Stimulated activated CD8-positive, alpha-beta memory T cell treated with anti-CD3 and anti-CD28 coated beads, Interleukin-7, amount 100 ng/mL, for 1 hour (primary cell): ENCODE measurements around the gene POU6F2.
"Not testable (repeated sequence)": the region's sequence is repeated elsewhere in the genome, so short reads cannot be mapped to it uniquely, and the experiment has no call there.

Experiments
- DNase-seq, 2 donors: peaks; one replicate each; pipeline ENCODE4 v3.0.0-alpha.2; 2020; ENCODE audit warnings: low read depth in 2 of 2

Gene POU6F2

DNA sequence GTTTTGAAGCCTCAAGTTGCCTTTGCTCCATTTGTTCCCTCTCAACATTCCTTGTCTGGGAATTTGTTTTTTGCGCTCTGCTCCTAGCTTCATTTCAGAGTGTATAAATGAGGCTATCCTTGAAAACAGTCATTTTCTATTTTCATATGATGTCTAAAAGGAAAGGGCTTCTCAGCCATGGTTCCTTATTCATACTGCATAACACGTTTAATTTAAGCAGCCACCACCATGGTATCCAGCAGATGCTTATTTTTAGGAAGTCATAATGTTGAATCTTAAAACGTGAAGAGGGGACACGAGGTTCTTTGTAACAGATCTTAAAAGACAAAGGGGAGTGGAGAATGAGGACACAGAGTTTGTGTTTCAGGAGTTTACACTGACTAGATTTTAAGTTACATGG lies 14.5 kb downstream of the POU6F2 start:
- DNase-seq: no peak

GRCh38 chr7:39001595-39001994 lies 23.9 kb downstream of the POU6F2 start:
- no peak for DNase-seq

DNA sequence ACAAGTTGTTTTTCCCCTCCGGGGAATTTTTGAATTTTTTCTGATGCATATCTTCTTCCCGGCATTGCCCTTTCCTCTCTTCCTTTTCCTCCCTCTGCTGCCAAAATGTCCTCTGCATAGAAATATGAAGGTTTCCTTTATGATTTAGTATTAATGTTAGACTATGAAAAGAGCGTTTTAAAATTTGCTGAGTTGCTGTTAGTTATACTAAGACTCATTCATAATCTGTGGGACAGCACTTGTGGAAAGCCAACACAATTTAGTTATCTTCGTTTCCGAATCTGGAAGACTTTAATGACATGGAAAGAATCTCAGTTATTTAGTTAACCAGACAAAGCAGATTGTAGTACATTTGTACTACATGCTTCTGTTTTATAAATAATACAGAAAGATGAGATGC lies 25.0 kb downstream of the POU6F2 start:
- no peak for DNase-seq

DNA sequence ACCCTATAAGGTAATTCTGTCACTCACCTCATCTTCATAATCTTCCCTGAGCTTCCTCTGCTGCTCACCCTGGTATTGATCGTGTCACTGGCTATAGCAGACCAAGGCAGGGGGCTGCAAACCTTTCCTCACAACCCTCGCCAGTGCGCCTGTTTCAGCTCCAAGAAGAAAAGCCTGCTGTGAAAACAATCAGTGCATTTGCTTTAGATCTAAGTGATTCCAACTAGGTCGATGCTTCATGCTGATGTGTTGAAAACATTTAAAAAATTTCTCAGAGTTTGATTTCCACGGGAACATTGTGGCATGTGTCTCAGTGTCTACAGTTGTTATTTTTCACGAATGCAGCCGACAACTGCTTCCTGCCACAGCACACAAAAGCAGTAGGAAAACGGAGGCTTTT lies 27.3 kb downstream of the POU6F2 start:
- DNase-seq: no peak

DNA sequence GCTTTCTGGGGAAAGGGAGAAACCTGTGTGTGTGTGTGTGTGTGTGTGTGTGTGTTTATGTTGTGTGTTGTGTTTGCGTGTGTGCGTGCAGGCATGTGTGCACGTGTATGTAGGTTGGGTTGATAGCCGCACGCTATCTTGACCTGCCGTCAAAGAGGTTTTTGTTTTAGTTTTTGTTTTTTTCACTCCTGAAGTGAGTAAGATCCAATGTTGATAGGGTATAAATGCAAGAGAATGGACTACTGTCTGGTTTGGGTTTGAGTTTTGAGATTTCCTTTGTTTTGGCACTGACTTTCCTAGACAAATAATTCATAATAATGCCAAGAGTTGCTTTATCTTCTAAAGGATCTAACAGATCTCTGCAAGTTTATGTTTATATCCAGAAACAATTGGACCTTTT lies 27.8 kb downstream of the POU6F2 start:
- DNase-seq: no peak

- DNase-seq: not testable (repeated sequence)
Observed at GRCh38 chr7:39013049-39013939, 35.6 kb downstream of the POU6F2 start.

- no peak for DNase-seq
Observed at GRCh38 chr7:39016609-39017008, 38.9 kb downstream of the POU6F2 start.

DNA sequence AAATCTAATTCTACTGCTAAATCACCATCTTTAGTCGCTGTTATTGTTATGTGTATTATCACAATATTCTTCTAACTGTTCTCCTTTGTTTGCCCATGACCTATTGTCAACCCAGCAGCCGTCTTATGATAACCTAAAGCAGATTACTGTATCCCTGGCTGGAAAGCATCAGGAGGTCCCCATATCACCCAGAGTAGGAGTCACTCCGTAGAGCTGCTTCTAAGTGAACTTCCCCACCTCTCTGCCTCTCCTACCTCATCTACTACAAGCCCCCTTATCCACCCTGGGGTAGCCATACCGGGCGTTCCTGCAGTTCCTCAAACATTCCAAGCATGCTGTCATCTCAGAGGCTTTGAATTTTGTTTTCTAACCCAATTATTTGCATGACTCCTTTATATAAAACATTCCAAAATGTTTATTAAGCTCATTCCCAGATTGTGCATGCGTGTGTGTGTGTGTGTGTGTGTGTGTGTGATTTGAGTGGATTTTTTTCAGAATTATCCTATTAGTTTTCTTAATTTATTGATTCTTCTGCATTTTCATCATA lies 39.7 kb downstream of the POU6F2 start:
- DNase-seq: no peak

DNA sequence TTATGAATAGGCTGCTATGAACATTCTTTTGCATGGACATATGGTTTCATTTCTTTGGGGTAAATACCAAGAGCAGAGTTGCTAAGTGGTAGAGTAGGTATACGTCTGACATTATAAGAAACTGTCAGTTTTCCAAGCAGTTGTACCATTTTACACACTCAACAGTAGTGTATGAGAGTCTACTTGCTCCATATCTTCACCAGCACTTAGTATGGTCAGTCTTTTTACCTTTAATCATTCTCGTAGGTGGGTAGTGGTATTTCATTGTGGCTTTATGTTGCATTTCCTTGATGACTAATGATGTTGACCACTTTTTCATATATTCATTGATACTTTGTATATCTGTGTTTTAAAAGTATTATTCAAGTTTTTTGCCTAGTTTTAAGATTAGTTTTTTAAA lies 45.1 kb downstream of the POU6F2 start:
- no peak for DNase-seq

- DNase-seq: no peak
Observed at GRCh38 chr7:39027491-39027890, 49.8 kb downstream of the POU6F2 start.

GRCh38 chr7:39033885-39034624 lies 56.3 kb downstream of the POU6F2 start:
- no peak for DNase-seq

DNA sequence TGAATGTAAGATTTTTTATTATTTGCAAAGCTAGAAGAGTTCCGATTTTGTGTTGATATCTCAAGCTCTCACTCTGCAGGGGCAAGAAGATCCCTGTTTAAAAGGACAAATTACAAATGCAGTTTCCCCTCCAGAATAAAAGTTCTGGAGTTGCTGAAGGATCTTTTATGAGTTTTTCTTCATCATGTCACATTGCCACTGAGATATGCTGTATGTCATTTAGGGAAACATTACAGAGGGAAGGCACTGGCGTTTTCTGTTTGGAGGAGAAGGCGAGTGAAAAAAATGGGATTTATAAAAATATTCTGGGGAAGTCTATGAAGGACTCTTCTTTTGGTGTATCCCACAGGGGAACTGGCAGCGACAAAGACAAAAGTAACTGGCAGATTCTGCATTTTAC lies 57.4 kb downstream of the POU6F2 start:
- no peak for DNase-seq

DNA sequence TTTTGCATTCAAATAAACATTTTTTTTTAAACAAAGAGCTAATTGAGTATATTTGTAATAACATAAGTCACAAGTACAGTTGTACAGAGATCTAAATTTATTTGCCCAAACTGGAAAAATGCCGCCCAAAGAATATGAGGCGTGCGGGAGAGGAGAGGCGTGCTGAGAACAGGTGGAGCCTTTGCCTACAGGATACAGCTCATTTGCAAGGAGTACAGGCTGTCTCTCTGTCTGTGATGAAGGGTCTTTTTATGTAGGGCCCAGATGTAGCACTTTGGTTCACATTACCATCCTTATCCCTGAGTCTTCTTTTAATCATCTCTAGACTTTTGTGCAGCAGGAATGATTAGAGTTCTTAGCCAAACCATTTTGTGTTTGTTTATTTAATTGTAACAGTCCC lies 58.2 kb downstream of the POU6F2 start:
- DNase-seq: no peak

DNA sequence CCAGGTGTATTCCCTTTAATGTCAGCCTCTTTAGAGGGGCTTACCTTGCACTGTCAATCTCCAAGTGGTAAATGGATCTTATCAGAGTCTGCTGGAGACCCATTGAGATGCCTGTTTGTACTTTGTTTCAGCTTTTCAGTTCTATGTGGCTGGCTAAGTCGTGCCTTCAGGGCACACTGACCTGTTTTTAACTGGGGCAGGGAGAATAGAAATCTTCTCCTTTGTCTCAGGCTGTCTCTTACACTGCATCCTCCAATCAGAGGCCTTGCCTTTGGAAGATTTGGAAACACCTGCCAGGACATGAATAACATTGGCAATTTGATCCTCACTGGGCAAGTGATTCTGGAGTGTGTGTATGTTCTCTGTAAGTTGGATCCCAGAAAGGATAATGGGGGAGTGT lies 65.0 kb downstream of the POU6F2 start:
- DNase-seq: no peak

GRCh38 chr7:39043531-39043930 lies 65.8 kb downstream of the POU6F2 start:
- no peak for DNase-seq

DNA sequence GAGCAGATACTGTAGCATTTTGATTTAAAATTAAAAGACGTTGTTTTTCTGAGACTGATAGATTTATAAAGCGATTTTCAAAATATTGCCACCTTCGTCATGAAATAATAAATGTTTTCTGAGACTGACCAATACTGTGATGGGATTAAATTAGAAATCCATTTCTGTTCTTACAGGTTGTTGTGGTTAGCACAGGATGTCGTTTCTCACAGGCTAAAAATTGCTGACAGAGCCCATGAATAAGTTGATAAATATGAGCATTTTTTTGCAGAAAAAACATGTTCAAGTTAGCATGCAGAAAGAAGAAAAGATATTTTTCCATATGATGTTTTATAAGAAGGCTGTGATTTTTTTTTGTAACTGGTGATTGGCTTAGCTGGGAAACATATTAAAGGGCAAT lies 66.8 kb downstream of the POU6F2 start:
- no peak for DNase-seq

DNA sequence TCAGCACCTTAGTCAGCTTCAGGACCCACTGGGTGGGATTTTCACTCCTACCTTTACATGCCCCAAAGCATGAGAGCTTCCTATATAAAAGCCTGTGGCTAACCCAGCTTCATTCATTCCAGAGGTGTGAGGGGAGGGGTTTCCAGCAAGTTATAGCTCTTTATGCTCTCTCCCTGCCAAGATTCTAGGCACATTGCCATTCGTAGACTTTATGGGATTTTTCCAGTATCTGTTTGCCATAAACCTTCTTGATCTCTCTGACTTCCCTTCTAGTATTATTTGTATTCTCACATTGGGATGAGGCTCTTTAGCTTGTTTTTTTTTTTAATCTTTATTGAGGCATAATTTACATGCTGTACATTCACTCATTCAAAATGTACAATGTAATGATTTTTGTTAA lies 67.5 kb downstream of the POU6F2 start:
- DNase-seq: no peak

DNA sequence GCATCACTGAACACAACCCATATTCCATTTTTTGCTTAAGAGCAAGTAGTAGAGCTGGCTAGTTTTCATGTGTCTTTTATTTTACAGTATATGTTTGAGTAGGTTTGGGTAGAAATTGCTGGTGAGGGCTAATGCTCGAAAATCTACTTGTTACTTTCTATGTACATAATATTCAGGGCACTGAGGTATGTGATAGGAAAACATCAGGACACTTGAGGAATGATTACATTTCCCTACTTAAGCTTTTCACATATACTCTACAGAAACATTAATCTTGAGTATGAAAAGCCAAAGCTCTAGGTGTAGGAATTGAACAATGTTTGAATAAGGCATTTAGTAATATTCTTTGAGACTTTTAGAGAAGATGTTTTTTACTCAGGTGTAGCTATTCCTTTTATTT lies 73.6 kb downstream of the POU6F2 start:
- no peak for DNase-seq

DNA sequence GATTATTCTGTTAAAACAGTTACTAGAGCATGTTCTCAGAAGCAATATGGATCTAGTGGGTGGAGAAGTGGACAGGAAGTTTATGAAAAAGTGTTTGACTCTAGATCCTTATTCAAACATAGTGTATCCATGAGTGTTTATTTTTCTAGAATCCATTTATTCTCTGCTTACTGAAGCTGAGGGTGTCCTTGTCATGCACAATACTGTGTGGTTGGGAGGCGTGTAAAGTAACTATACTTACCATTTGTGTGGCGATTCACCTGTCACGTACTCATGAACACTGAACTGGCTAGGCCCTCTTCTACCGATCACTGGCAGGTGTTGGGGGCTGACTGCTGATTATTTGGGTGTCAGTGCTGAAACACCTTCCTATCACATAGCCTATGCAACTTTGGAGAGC lies 74.0 kb downstream of the POU6F2 start:
- DNase-seq: no peak

GRCh38 chr7:39054731-39055130 lies 77.0 kb downstream of the POU6F2 start:
- no peak for DNase-seq

- no peak for DNase-seq
Observed at GRCh38 chr7:39056153-39056552, 78.4 kb downstream of the POU6F2 start.

DNA sequence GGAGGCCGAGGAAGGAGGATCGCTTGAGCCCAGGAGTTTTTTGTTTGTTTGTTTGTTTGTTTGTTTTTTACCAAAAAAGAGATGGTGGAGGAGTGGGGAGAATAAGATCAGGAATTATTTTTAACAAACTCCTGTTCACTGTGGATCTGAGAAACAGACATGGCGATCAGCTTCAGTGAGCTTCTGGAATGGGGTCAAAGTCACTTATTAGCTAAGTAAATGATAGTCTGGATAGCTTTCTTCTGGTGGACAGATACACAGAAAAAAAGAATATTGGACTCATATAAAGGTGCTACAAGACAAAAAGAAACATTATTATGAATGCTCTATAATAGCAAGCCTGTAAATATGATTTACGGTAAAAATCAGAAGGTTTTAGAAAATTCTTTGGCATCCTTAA lies 85.1 kb downstream of the POU6F2 start:
- DNase-seq: no peak

GRCh38 chr7:39069031-39069430 lies 91.3 kb downstream of the POU6F2 start:
- no peak for DNase-seq
